Measurements from ENCODE around the gene TOX2. TPM values are rescaled to one million over a fixed set of nuclear protein-coding genes. Genes with fewer than 3 reads are reported as not detected.
"Not testable (repeated sequence)": the region's sequence is repeated elsewhere in the genome, so short reads cannot be mapped to it uniquely, and the experiment has no call there.

Gene TOX2
- total RNA-seq, 1 experiment from 2014 or later: not detected

GRCh38 chr20:44041001-44041400 is 126.3 kb downstream of the TOX2 start:
- Mint-ChIP-seq H3K36me3 (ENCODE audit: insufficient read depth, unreplicated experiment) (no peaks in the 10 kb centered on the region), H3K4me3 (ENCODE audit: low read depth, unreplicated experiment) (no peak overlapping the region), H3K4me1 (ENCODE audit: low read depth, unreplicated experiment) (no peaks in the 10 kb centered on the region), H3K27me3 (ENCODE audit: unreplicated experiment) (peaks cover 100% of the 10 kb centered on the region), H3K27ac (ENCODE audit: unreplicated experiment) (no peak overlapping the region), H3K9me3 (ENCODE audit: low read depth, unreplicated experiment) (no peaks in the 10 kb centered on the region)
- no peak for TF ChIP-seq CTCF (IDR thresholded peaks at IDR 0.05; ENCODE audit: unreplicated experiment)
- intact Hi-C loops (cut with micrococcal nuclease; ENCODE audit: unreplicated experiment): no loop called here
- CTCF ChIA-PET: no interaction called here
- DNase-seq: no peak
- no TSS peak for BruUV-seq (replicated peaks)

- BruUV-seq (replicated peaks); H3K9me3 Mint-ChIP-seq (ENCODE audit: low read depth, unreplicated experiment); intact Hi-C loops (cut with micrococcal nuclease; ENCODE audit: unreplicated experiment); H3K4me3 Mint-ChIP-seq (ENCODE audit: low read depth, unreplicated experiment); DNase-seq; CTCF ChIA-PET; H3K4me1 Mint-ChIP-seq (ENCODE audit: low read depth, unreplicated experiment); H3K36me3 Mint-ChIP-seq (ENCODE audit: insufficient read depth, unreplicated experiment); H3K27ac Mint-ChIP-seq (ENCODE audit: unreplicated experiment): not testable (repeated sequence)
- peaks cover 89% of the 10 kb centered on the region for H3K27me3 Mint-ChIP-seq (ENCODE audit: unreplicated experiment)
These were observed 130.1 kb downstream of the TOX2 start for GRCh38 chr20:44044712-44045111.

DNA sequence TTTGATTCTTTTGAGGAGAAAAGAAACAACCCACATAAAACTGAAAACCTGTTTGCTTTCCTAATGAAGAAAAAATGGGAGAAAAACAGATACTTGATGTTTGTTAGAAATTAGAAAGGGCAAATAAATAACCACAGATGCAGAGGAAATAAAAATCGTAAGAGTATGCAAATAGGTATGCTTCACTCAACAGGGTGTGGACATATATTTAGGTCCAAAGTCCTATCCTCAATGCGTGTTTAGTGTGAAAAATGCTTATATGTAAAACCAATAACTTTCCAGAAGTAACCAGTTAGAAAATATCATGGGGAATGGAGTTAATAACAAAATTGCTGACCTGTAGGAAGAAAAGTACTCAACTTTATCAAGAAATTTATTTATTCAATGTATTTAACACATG is 135.7 kb downstream of the TOX2 start:
- Mint-ChIP-seq H3K9me3 (ENCODE audit: low read depth, unreplicated experiment) (no peaks in the 10 kb centered on the region), H3K4me3 (ENCODE audit: low read depth, unreplicated experiment) (no peak overlapping the region), H3K4me1 (ENCODE audit: low read depth, unreplicated experiment) (no peaks in the 10 kb centered on the region), H3K27ac (ENCODE audit: unreplicated experiment) (no peak overlapping the region), H3K27me3 (ENCODE audit: unreplicated experiment) (peaks cover 79% of the 10 kb centered on the region), H3K36me3 (ENCODE audit: insufficient read depth, unreplicated experiment) (no peaks in the 10 kb centered on the region)
- CTCF ChIA-PET: interaction anchor here (1.5 kb wide), 1 partner anchor 104 kb away, joined by 3 read pairs; no protein-coding TSS in a partner anchor
- BruUV-seq (replicated peaks): no TSS peak
- no peak for TF ChIP-seq CTCF (IDR thresholded peaks at IDR 0.05; ENCODE audit: unreplicated experiment)
- intact Hi-C loops (cut with micrococcal nuclease; ENCODE audit: unreplicated experiment): no loop called here
- DNase-seq: no peak

DNA sequence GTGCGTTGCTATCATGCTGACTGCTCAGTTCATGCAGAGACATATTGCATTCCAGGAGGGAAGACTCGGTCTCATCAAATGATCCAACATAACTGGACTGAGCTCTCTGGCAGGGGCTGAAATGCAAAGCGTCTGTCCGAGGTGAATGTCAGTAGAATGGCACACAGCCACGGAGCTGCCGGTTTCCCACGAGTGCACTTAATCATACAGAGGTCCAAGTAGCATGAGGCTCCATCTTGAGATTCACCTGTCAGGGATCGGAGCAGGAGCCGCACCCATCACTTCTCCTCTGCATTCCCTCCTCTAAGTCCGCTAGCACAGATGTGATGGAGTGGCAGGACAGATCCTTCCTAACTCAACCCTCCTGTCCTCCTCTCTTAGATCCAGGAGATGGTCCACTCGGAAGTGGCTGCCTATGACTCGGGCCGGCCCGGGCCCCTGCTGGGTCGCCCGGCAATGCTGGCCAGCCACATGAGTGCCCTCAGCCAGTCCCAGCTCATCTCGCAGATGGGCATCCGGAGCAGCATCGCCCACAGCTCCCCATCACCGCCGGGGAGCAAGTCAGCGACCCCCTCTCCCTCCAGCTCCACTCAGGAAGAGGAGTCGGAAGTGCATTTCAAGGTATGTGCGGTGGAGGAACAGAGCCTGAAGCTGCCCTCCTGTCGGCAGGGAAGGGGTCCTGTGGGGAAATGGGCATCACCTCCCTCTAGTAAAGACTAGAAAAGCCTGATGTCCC is 136.4 kb downstream of the TOX2 start:
- no peaks in the 10 kb centered on the region for H3K9me3 Mint-ChIP-seq (ENCODE audit: low read depth, unreplicated experiment)
- H3K27ac Mint-ChIP-seq (ENCODE audit: unreplicated experiment): no peak overlapping the region
- CTCF ChIA-PET: interaction anchor here (1.5 kb wide), 1 partner anchor 103 kb away, joined by 3 read pairs; no protein-coding TSS in a partner anchor
- H3K4me3 Mint-ChIP-seq (ENCODE audit: low read depth, unreplicated experiment): no peak overlapping the region
- no TSS peak for BruUV-seq (replicated peaks)
- H3K27me3 Mint-ChIP-seq (ENCODE audit: unreplicated experiment): peaks cover 79% of the 10 kb centered on the region
- TF ChIP-seq CTCF (IDR thresholded peaks at IDR 0.05; ENCODE audit: unreplicated experiment): no peak
- intact Hi-C loops (cut with micrococcal nuclease; ENCODE audit: unreplicated experiment): no loop called here
- H3K4me1 Mint-ChIP-seq (ENCODE audit: low read depth, unreplicated experiment): no peaks in the 10 kb centered on the region
- no peaks in the 10 kb centered on the region for H3K36me3 Mint-ChIP-seq (ENCODE audit: insufficient read depth, unreplicated experiment)
- DNase-seq: no peak

DNA sequence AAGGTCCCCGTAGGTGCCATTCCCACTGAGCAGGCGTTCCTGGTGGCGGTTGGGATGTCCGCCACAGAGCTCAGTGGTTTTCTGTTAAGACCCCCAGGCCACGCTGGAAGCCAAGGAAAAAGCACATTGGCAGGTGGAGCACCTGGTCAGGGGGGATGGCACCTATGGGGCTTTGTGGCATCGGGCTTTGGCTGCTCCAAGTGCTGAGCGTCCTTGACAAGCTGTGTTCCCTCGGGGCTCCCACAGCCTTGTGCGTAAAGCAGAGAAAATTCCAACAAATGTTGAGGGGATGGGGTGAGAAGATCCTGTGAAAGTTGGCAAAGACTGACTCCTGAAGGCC is 137.0 kb downstream of the TOX2 start:
- Mint-ChIP-seq H3K27me3 (ENCODE audit: unreplicated experiment) (peaks cover 77% of the 10 kb centered on the region), H3K27ac (ENCODE audit: unreplicated experiment) (no peak overlapping the region), H3K4me3 (ENCODE audit: low read depth, unreplicated experiment) (no peak overlapping the region), H3K9me3 (ENCODE audit: low read depth, unreplicated experiment) (no peaks in the 10 kb centered on the region), H3K4me1 (ENCODE audit: low read depth, unreplicated experiment) (no peaks in the 10 kb centered on the region), H3K36me3 (ENCODE audit: insufficient read depth, unreplicated experiment) (no peaks in the 10 kb centered on the region)
- intact Hi-C loops (cut with micrococcal nuclease; ENCODE audit: unreplicated experiment): no loop called here
- DNase-seq: no peak
- no peak for TF ChIP-seq CTCF (IDR thresholded peaks at IDR 0.05; ENCODE audit: unreplicated experiment)
- CTCF ChIA-PET: interaction anchor here (1.5 kb wide), 1 partner anchor 103 kb away, joined by 3 read pairs; no protein-coding TSS in a partner anchor
- no TSS peak for BruUV-seq (replicated peaks)
